Measurements from ENCODE around the gene SERGEF.

The SERGEF gene

DNA sequence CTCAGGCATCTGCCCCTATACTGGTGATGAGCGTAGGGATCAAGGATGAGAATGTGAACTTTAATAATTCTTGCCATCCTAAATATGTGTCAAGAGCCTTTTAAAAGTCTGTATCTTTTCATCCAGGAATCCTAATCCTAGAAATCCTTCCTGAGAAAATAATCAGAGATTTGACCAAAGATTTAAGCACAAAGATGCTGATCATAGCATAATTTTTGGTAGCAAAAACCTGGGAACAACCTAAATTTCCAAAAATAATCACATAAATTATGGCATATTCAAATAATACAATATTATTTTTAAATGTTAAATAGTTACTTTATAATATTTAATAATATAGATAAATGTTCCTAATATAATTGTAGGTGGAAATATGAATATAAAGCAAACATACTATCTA, 76.1 kb downstream of the SERGEF start:
- H3K4me3 ChIP-seq (replicated peaks; ENCODE audit: insufficient read depth, low read length) = no peak overlapping the region
- no peak overlapping the region for H3K27ac ChIP-seq (replicated peaks)
- H3K27me3 ChIP-seq (ENCODE audit: insufficient read depth, poor library complexity, severe bottlenecking) = no peaks in the 10 kb centered on the region
- DNase-seq (ENCODE audit: low read depth in 1 of 2, low spot score in 1 of 2) = no peak
- TF ChIP-seq SPI1 (IDR thresholded peaks at IDR 0.05; ENCODE audit: borderline replicate concordance, low read depth) = no peak
- no peak for TF ChIP-seq CTCF (IDR thresholded peaks at IDR 0.05; ENCODE audit: insufficient read depth, low read length)
- no peak for TF ChIP-seq REST (IDR thresholded peaks at IDR 0.05; ENCODE audit: insufficient replicate concordance, low read depth)
- TF ChIP-seq GABPA (IDR thresholded peaks at IDR 0.05; ENCODE audit: low read depth) = no peak
- no peak for TF ChIP-seq POLR2AphosphoS5 (IDR thresholded peaks at IDR 0.05; ENCODE audit: low read depth)

DNA sequence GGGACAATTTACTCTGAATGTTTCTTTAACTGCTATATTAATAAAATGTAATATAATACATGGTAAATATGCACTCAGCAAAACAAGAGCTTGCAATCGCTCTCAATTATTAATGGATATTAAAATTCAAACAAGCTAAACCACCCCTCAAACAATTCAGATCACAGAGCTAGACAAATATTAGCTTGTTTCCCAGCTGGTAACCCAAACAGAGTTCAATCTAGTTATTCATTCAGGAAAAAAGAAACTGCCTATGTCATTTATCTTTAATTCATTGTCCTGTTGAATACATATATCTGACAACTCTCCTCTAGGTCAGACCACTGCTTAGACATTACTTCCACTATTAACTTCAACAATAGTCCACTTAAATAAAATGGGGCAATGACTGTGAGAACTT, 78.7 kb downstream of the SERGEF start:
- no peaks in the 10 kb centered on the region for H3K27me3 ChIP-seq (ENCODE audit: insufficient read depth, poor library complexity, severe bottlenecking)
- H3K4me3 ChIP-seq (replicated peaks; ENCODE audit: insufficient read depth, low read length) = no peak overlapping the region
- H3K27ac ChIP-seq (replicated peaks) = no peak overlapping the region
- TF ChIP-seq CTCF (IDR thresholded peaks at IDR 0.05; ENCODE audit: insufficient read depth, low read length) = no peak
- TF ChIP-seq SPI1 (IDR thresholded peaks at IDR 0.05; ENCODE audit: borderline replicate concordance, low read depth) = no peak
- no peak for TF ChIP-seq GABPA (IDR thresholded peaks at IDR 0.05; ENCODE audit: low read depth)
- TF ChIP-seq POLR2AphosphoS5 (IDR thresholded peaks at IDR 0.05; ENCODE audit: low read depth) = no peak
- no peak for DNase-seq (ENCODE audit: low read depth in 1 of 2, low spot score in 1 of 2)

DNA sequence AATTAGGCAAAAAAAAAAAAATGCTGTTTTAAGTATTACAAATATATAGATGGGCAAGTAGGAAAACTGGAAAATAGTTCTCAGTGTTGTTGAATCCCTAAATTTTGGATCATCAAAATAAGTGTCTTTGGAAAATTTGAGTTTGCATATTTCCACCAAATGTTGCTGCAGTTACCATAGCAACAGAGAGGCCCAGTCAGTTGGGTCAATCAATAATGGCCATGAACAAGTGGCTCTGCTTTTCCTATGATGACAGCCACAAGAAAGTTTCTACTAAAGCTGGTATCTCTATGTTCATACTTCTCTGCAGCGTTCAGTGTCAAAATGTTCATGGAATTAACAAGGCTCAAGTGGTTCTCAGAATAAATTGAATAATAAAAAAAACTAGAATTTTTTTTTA, 79.1 kb downstream of the SERGEF start:
- TF ChIP-seq POLR2AphosphoS5 (IDR thresholded peaks at IDR 0.05; ENCODE audit: low read depth) (no peak), SPI1 (IDR thresholded peaks at IDR 0.05; ENCODE audit: borderline replicate concordance, low read depth) (no peak), CTCF (IDR thresholded peaks at IDR 0.05; ENCODE audit: insufficient read depth, low read length) (no peak), GABPA (IDR thresholded peaks at IDR 0.05; ENCODE audit: low read depth) (no peak), REST (IDR thresholded peaks at IDR 0.05; ENCODE audit: insufficient replicate concordance, low read depth) (no peak)
- DNase-seq (ENCODE audit: low read depth in 1 of 2, low spot score in 1 of 2) = no peak
- Histone ChIP-seq H3K4me3 (replicated peaks; ENCODE audit: insufficient read depth, low read length) (no peak overlapping the region), H3K27me3 (ENCODE audit: insufficient read depth, poor library complexity, severe bottlenecking) (no peaks in the 10 kb centered on the region), H3K27ac (replicated peaks) (no peak overlapping the region)

- Histone ChIP-seq H3K4me3 (replicated peaks; ENCODE audit: insufficient read depth, low read length) (no peak overlapping the region), H3K27ac (replicated peaks) (no peak overlapping the region), H3K27me3 (ENCODE audit: insufficient read depth, poor library complexity, severe bottlenecking) (no peaks in the 10 kb centered on the region)
- no peak for TF ChIP-seq POLR2AphosphoS5 (IDR thresholded peaks at IDR 0.05; ENCODE audit: low read depth)
- no peak for TF ChIP-seq SPI1 (IDR thresholded peaks at IDR 0.05; ENCODE audit: borderline replicate concordance, low read depth)
- no peak for TF ChIP-seq CTCF (IDR thresholded peaks at IDR 0.05; ENCODE audit: insufficient read depth, low read length)
- TF ChIP-seq GABPA (IDR thresholded peaks at IDR 0.05; ENCODE audit: low read depth) = no peak
- TF ChIP-seq REST (IDR thresholded peaks at IDR 0.05; ENCODE audit: insufficient replicate concordance, low read depth) = no peak
- DNase-seq (ENCODE audit: low read depth in 1 of 2, low spot score in 1 of 2) = no peak
These were observed 80.4 kb downstream of the SERGEF start for GRCh38 chr11:17932472-17932871.

All from HL-60 (cell line).